HepG2 (cell line): Measurements from ENCODE around the gene CARS1. TPM values are rescaled to one million over a fixed set of nuclear protein-coding genes. Genes with fewer than 3 reads are reported as not detected.

Experiments
- ATRX ChIP-seq: sonication (generic); formaldehyde crosslinking; IDR thresholded peaks from 2 replicates; pipeline ENCODE4 v1.4.0; 2020; ENCODE audit warnings: missing genetic modification reagents, borderline replicate concordance
- CHD2 ChIP-seq: IDR thresholded peaks from 2 replicates; pipeline ENCODE4 v1.6.1; 2011; ENCODE audit warnings: low read depth, low read length, improper control_type of control experiment
- GLI4 ChIP-seq: sonication (generic); formaldehyde crosslinking; IDR thresholded peaks from 2 replicates; pipeline ENCODE4 v1.5.1; 2020; ENCODE audit warnings: missing genetic modification reagents, mild to moderate bottlenecking, moderate library complexity, borderline replicate concordance
- MYNN ChIP-seq: sonication (generic); formaldehyde crosslinking; IDR thresholded peaks from 2 replicates; pipeline ENCODE4 v1.4.0; 2020; ENCODE audit warnings: mild to moderate bottlenecking, low read depth, missing genetic modification reagents
- PAXIP1 ChIP-seq: sonication (generic); formaldehyde crosslinking; conservative IDR thresholded peaks from 2 replicates; pipeline ENCODE4 v1.4.0; 2020; ENCODE audit warnings: mild to moderate bottlenecking, missing genetic modification reagents, moderate library complexity
- SIX1 ChIP-seq: sonication (generic); formaldehyde crosslinking; IDR thresholded peaks from 2 replicates; pipeline ENCODE4 v1.4.0; 2020; ENCODE audit warnings: missing genetic modification reagents, borderline replicate concordance
- THAP11 ChIP-seq: IDR thresholded peaks from 2 replicates; pipeline ENCODE4 v1.6.1; 2016; ENCODE audit warnings: missing biosample characterization, missing genetic modification reagents
- THAP9 ChIP-seq: sonication (generic); formaldehyde crosslinking; IDR thresholded peaks from 2 replicates; pipeline ENCODE4; 2020; ENCODE audit warnings: missing genetic modification reagents, mild to moderate bottlenecking, borderline replicate concordance
- ZFP41 ChIP-seq: sonication (generic); formaldehyde crosslinking; IDR thresholded peaks from 2 replicates; pipeline ENCODE4 v1.4.0; 2020; ENCODE audit warnings: mild to moderate bottlenecking, missing genetic modification reagents, borderline replicate concordance
- ZNF101 ChIP-seq: sonication (generic); formaldehyde crosslinking; IDR thresholded peaks from 2 replicates; pipeline ENCODE4 v1.4.0; 2020; ENCODE audit warnings: mild to moderate bottlenecking, low read depth, missing genetic modification reagents, borderline replicate concordance
- ZNF333 ChIP-seq: sonication (generic); formaldehyde crosslinking; IDR thresholded peaks from 2 replicates; pipeline ENCODE4 v1.4.0; 2020; ENCODE audit warnings: mild to moderate bottlenecking, missing genetic modification reagents, borderline replicate concordance
- ZNF367 ChIP-seq: sonication (generic); formaldehyde crosslinking; IDR thresholded peaks from 2 replicates; pipeline ENCODE4 v1.4.0; 2020; ENCODE audit warnings: missing genetic modification reagents, borderline replicate concordance
- ZNF605 ChIP-seq: sonication (generic); formaldehyde crosslinking; IDR thresholded peaks from 2 replicates; pipeline ENCODE4 v1.8.0; 2022; ENCODE audit warnings: mild to moderate bottlenecking, missing genetic modification reagents
- ZNF83 ChIP-seq: sonication (generic); formaldehyde crosslinking; IDR thresholded peaks from 2 replicates; pipeline ENCODE4 v1.4.0; 2020; ENCODE audit warnings: missing genetic modification reagents, mild to moderate bottlenecking, borderline replicate concordance
- ZNF878 ChIP-seq: sonication (generic); formaldehyde crosslinking; IDR thresholded peaks from 2 replicates; pipeline ENCODE4 v1.8.1; 2023; ENCODE audit warnings: mild to moderate bottlenecking, missing genetic modification reagents, moderate library complexity
- polyA plus RNA-seq, 8 experiments: library from polyadenylated mRNA; depleted of rRNA in 3 of 8; stranded (reverse) in 7 of 8; unstranded in 1 of 8; fragments of >200 nt; fragmentation: Illumina TruSeq in 4 of 8; extraction: Trizol in 4 of 8; gene quantifications; 2 replicates each; pipeline versions ENCODE4 v1.2.1 to v1.2.3, GENCODE V29; 2011 to 2016; ENCODE audit warnings: low read depth in 4 of 8, missing spikeins in 1 of 8, mixed read lengths in 1 of 8; ENCODE audit not compliant: insufficient read depth in 1 of 8
- total RNA-seq, 5 experiments: library from RNA; depleted of rRNA; stranded (reverse); fragments of >200 nt; fragmentation: Illumina TruSeq; extraction: Trizol; gene quantifications; 2 replicates each; pipeline ENCODE4 v1.2.3, GENCODE V29; 2016; ENCODE audit warnings: low read depth in 1 of 5
- TF ChIP-seq, protein P1 (sequence below), 2 experiments: sonication (generic) in 1 of 2; formaldehyde crosslinking in 1 of 2; IDR thresholded peaks; 2 replicates each; pipeline versions ENCODE4 v1.6.1 to v1.9.0; 2014 to 2022; ENCODE audit warnings: antibody characterized with exemption in 1 of 2, borderline replicate concordance in 1 of 2, inconsistent platforms in 1 of 2, low read depth in 1 of 2, missing genetic modification reagents in 1 of 2

Gene CARS1
- total and polyA plus RNA-seq, 2 of the 13 experiments (the other 11 are each of a cell fraction or from before 2014, with no cell fraction given) = 33.8 to 47.0 TPM

- TF ChIP-seq, protein P1, sequence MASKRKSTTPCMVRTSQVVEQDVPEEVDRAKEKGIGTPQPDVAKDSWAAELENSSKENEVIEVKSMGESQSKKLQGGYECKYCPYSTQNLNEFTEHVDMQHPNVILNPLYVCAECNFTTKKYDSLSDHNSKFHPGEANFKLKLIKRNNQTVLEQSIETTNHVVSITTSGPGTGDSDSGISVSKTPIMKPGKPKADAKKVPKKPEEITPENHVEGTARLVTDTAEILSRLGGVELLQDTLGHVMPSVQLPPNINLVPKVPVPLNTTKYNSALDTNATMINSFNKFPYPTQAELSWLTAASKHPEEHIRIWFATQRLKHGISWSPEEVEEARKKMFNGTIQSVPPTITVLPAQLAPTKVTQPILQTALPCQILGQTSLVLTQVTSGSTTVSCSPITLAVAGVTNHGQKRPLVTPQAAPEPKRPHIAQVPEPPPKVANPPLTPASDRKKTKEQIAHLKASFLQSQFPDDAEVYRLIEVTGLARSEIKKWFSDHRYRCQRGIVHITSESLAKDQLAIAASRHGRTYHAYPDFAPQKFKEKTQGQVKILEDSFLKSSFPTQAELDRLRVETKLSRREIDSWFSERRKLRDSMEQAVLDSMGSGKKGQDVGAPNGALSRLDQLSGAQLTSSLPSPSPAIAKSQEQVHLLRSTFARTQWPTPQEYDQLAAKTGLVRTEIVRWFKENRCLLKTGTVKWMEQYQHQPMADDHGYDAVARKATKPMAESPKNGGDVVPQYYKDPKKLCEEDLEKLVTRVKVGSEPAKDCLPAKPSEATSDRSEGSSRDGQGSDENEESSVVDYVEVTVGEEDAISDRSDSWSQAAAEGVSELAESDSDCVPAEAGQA (IDR thresholded peaks at IDR 0.05; ENCODE audit: low read depth) = no peak
- TF ChIP-seq, protein P1 (CRISPR knock-in tag; IDR thresholded peaks at IDR 0.05; ENCODE audit: borderline replicate concordance) = no peak
- TF ChIP-seq SIX1 (CRISPR knock-in tag) = no peak
- TF ChIP-seq GLI4 (CRISPR knock-in tag) = no peak
- peak; percentile 60; the same call in 1 of the 2 replicates for TF ChIP-seq THAP9 (CRISPR knock-in tag)
- no peak for TF ChIP-seq ZNF83 (CRISPR knock-in tag)
- no peak for TF ChIP-seq ZNF605 (CRISPR knock-in tag)
- TF ChIP-seq THAP11 (CRISPR knock-in tag) = peak; percentile 83
- TF ChIP-seq MYNN = no peak
- 0 out of 2 replicates have a peak, but pooled peaks have one; percentile 19 for TF ChIP-seq ZNF878 (CRISPR knock-in tag)
- TF ChIP-seq ZNF333 = no peak
- no peak for TF ChIP-seq CHD2
- peak; percentile 48 for TF ChIP-seq PAXIP1
- peak; percentile 85; the same call in 1 of the 2 replicates for TF ChIP-seq ZNF367 (CRISPR knock-in tag)
- TF ChIP-seq ATRX (CRISPR knock-in tag) = no peak
- no peak for TF ChIP-seq ZFP41 (CRISPR knock-in tag)
- TF ChIP-seq ZNF101 (CRISPR knock-in tag) = no peak
Observed at GRCh38 chr11:2992234-2992996, 64.8 kb downstream of the CARS1 start, which contains the start of gene NAP1L4 (continued).
